Adrenal gland (tissue), 5 donors: ENCODE measurements around the gene NUMA1.

Source experiments
- POLR2A ChIP-seq, 2 donors: fragments of 450-650 bp; IDR thresholded peaks; one replicate each; pipeline ENCODE4 v1.6.1; 2017; ENCODE audit warnings: antibody characterized with exemption in 2 of 2, mild to moderate bottlenecking in 2 of 2, moderate library complexity in 1 of 2
- TF ChIP-seq, protein P1 (sequence below), 6 experiments: fragments of 450-650 bp in 4 of 6; fragments of 200-600 bp in 2 of 6; sonication (generic) in 1 of 6; IDR thresholded peaks; 1 replicate in 5 of 6; 2 replicates in 1 of 6; pipeline versions ENCODE4 v1.5.1 to v1.8.0; 2016 to 2021; ENCODE audit warnings: antibody characterized with exemption in 6 of 6, mild to moderate bottlenecking in 2 of 6, moderate library complexity in 1 of 6
- donor health status: DM: no; HTN: no; CAD: no.

GRCh38 chr11:72018171-72018570 is 62.2 kb downstream of the NUMA1 start:
- TF ChIP-seq, protein P1, sequence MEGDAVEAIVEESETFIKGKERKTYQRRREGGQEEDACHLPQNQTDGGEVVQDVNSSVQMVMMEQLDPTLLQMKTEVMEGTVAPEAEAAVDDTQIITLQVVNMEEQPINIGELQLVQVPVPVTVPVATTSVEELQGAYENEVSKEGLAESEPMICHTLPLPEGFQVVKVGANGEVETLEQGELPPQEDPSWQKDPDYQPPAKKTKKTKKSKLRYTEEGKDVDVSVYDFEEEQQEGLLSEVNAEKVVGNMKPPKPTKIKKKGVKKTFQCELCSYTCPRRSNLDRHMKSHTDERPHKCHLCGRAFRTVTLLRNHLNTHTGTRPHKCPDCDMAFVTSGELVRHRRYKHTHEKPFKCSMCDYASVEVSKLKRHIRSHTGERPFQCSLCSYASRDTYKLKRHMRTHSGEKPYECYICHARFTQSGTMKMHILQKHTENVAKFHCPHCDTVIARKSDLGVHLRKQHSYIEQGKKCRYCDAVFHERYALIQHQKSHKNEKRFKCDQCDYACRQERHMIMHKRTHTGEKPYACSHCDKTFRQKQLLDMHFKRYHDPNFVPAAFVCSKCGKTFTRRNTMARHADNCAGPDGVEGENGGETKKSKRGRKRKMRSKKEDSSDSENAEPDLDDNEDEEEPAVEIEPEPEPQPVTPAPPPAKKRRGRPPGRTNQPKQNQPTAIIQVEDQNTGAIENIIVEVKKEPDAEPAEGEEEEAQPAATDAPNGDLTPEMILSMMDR (IDR thresholded peaks at IDR 0.05): no peak
- no peak for TF ChIP-seq POLR2A (IDR thresholded peaks at IDR 0.05)
